Measurements from ENCODE around the gene SLFN5.

GRCh38 chr17:35235289-35235688, 7.6 kb upstream of the SLFN5 start:
- TF ChIP-seq CTCF (IDR thresholded peaks at IDR 0.05): no peak
- TF ChIP-seq POLR2AphosphoS5 (IDR thresholded peaks at IDR 0.05): no peak
- no peak for TF ChIP-seq POLR2A (IDR thresholded peaks at IDR 0.05)
